Thyroid gland (tissue), 4 donors: ENCODE results near the gene PCDH15. TPM values are rescaled to one million over a fixed set of nuclear protein-coding genes. Genes with fewer than 3 reads are reported as not detected.

Experiments
- DNase-seq, 2 donors: peaks; one replicate each; pipeline ENCODE4 v3.0.0-alpha.2; 2019
- H3K27ac ChIP-seq, 3 donors: fragments of 200-600 bp; sonication (generic); 1 replicate in 2 of 3; 2 replicates in 1 of 3; pipeline ENCODE4 v1.5.1; 2016 to 2019; ENCODE audit warnings: mild to moderate bottlenecking in 1 of 3, moderate library complexity in 1 of 3
- H3K27me3 ChIP-seq: fragments of 200-600 bp; sonication (generic); one replicate; pipeline ENCODE4 v1.5.1; 2019
- H3K36me3 ChIP-seq, 2 donors: fragments of 200-600 bp; sonication (generic); one replicate each; pipeline ENCODE4 v1.5.1; 2016 to 2019
- H3K4me1 ChIP-seq, 2 donors: fragments of 200-600 bp; sonication (generic); one replicate each; pipeline ENCODE4 v1.5.1; 2017 to 2019
- H3K4me3 ChIP-seq, 3 donors: fragments of 200-600 bp; sonication (generic); replicated peaks in 1 of 3; 1 replicate in 2 of 3; 2 replicates in 1 of 3; pipeline ENCODE4 v1.5.1; 2016; ENCODE audit warnings: mild to moderate bottlenecking in 1 of 3
- H3K9me3 ChIP-seq: fragments of 200-600 bp; sonication (generic); one replicate; pipeline ENCODE4 v1.5.1; 2017
- POLR2A ChIP-seq, 2 donors: fragments of 450-650 bp; IDR thresholded peaks; one replicate each; pipeline ENCODE4 v1.6.1; 2017; ENCODE audit warnings: antibody characterized with exemption in 2 of 2, mild to moderate bottlenecking in 2 of 2, moderate library complexity in 1 of 2
- WGBS, 2 donors: methylation state at CpG; one replicate each; pipeline ENCODE4 v1.1.5; 2017; 5-methylcytosine and 5-hydroxymethylcytosine counted together
- intact Hi-C: fragments of 100-400 bp; cut with DNase I; formaldehyde crosslinking; loops from one replicate; pipeline ENCODE4 v1.15.1; 2023
- total RNA-seq, 4 donors: library from RNA; depleted of rRNA; stranded (reverse); fragments of >200 nt; gene quantifications; one replicate each; pipeline ENCODE4 v1.2.3, GENCODE V29; 2016
- TF ChIP-seq, protein P1 (sequence below), 6 experiments: fragments of 200-600 bp in 3 of 6; fragments of 450-650 bp in 3 of 6; sonication (generic) in 3 of 6; IDR thresholded peaks; one replicate each; pipeline ENCODE4 v1.5.1; 2016 to 2019; ENCODE audit warnings: antibody characterized with exemption in 6 of 6, mild to moderate bottlenecking in 2 of 6, inconsistent platforms in 1 of 6, moderate library complexity in 1 of 6

Gene PCDH15
- total RNA-seq, 4 donors from 2014 or later, result not detected

DNA sequence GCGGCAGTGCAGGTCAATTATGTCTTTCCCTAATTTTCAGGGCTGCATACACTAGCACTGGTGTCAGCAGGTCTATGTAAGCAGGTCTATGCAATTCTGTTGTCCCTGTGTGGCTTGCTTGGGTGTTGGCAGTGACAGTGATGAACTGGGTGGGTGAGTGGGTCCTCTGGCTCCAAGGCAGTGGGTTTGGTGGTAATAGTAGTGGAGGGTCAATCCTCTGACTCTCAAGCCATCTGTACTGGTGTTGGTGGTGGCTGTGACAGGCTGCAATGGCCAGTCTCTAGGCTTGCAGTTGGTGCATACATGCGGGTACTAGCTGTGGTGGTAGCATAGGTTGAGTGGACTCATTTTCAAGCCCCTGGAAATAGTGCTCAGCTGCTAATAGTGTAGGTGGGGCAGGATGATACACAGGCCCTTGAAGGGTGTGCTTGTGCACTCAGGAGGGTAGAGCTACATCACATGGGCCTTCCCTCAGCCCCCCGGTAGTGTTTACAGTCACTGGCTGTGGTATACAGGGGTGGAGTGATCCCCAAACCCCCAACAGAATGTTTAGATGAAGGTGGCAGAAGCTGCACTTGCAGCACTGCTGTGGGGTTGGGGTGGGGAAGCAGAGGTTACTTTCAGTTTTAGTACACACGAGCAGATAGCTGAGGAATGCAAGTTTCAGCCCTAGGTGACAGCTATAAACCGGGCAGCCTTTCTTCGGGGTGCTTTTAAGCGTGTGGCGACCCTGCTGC is 331.3 kb downstream of the PCDH15 start:
- intact Hi-C loops, result no loop called here
- H3K4me1 ChIP-seq, result no peaks in the 10 kb centered on the region
- WGBS, 2 donors, result 81 to 89% methylated on average over 7 to 8 of the region's 8 CpGs
- H3K4me3 ChIP-seq, result no peak overlapping the region
- H3K36me3 ChIP-seq, result no peaks in the 10 kb centered on the region
- peaks cover 3% of the 10 kb centered on the region for H3K27me3 ChIP-seq
- no peaks in the 10 kb centered on the region for H3K9me3 ChIP-seq
- no peak overlapping the region for H3K27ac ChIP-seq
- TF ChIP-seq, protein P1, sequence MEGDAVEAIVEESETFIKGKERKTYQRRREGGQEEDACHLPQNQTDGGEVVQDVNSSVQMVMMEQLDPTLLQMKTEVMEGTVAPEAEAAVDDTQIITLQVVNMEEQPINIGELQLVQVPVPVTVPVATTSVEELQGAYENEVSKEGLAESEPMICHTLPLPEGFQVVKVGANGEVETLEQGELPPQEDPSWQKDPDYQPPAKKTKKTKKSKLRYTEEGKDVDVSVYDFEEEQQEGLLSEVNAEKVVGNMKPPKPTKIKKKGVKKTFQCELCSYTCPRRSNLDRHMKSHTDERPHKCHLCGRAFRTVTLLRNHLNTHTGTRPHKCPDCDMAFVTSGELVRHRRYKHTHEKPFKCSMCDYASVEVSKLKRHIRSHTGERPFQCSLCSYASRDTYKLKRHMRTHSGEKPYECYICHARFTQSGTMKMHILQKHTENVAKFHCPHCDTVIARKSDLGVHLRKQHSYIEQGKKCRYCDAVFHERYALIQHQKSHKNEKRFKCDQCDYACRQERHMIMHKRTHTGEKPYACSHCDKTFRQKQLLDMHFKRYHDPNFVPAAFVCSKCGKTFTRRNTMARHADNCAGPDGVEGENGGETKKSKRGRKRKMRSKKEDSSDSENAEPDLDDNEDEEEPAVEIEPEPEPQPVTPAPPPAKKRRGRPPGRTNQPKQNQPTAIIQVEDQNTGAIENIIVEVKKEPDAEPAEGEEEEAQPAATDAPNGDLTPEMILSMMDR (IDR thresholded peaks at IDR 0.05), result no peak
- no peak for TF ChIP-seq POLR2A (IDR thresholded peaks at IDR 0.05)
- no peak for DNase-seq

DNA sequence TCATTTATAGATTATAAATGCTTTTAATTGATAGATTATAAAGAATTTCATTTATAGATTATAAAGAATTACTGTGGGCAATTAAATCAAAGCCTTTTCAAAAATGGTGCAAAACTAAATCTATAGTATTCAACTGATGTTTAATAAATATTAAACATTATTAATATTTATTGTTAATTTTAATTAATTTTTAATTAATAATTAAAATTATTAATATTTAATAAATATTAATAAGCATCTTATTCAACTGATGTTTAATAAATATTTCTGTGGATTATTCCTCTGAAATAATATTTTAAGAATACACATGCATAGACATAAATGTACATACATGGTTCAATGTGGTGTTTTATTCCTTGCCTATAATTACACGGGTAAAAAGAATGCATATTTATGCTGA is 346.8 kb downstream of the PCDH15 start:
- DNase-seq, result no peak
- H3K4me1 ChIP-seq, result no peaks in the 10 kb centered on the region
- no peak overlapping the region for H3K27ac ChIP-seq
- intact Hi-C loops, result no loop called here
- H3K9me3 ChIP-seq, result no peaks in the 10 kb centered on the region
- no peak overlapping the region for H3K4me3 ChIP-seq
- WGBS, 2 donors, result 83 to 86% methylated on average over 1 of the region's 1 CpG
- TF ChIP-seq, protein P1 (IDR thresholded peaks at IDR 0.05), result no peak
- TF ChIP-seq POLR2A (IDR thresholded peaks at IDR 0.05), result no peak
- no peaks in the 10 kb centered on the region for H3K36me3 ChIP-seq
- no peaks in the 10 kb centered on the region for H3K27me3 ChIP-seq

DNA sequence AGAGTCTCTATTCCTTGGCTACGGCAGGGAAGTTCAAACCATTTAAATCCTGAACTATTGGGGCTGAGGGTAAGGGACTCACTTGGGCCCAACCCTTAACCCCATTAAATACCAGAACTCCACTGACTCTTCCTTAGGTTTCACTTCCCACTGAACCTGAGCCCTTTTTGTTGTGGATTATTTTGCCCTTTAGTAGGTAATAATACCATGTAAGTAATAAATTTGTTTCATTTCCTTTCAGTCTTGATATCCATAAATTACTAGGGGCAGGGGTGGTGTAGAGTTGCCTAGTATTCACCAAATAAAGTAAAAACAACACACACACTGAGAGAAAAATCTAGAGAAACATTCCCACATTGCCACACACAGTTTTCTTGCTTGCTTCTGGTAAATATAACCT is 352.0 kb downstream of the PCDH15 start:
- no peaks in the 10 kb centered on the region for H3K27me3 ChIP-seq
- no peak overlapping the region for H3K27ac ChIP-seq
- no peaks in the 10 kb centered on the region for H3K36me3 ChIP-seq
- WGBS, 2 donors, result 91 to 98% methylated on average over 1 of the region's 1 CpG
- H3K4me3 ChIP-seq, result no peak overlapping the region
- intact Hi-C loops, result no loop called here
- no peaks in the 10 kb centered on the region for H3K4me1 ChIP-seq
- TF ChIP-seq POLR2A (IDR thresholded peaks at IDR 0.05), result no peak
- TF ChIP-seq, protein P1 (IDR thresholded peaks at IDR 0.05), result no peak
- DNase-seq, result no peak
- no peaks in the 10 kb centered on the region for H3K9me3 ChIP-seq

DNA sequence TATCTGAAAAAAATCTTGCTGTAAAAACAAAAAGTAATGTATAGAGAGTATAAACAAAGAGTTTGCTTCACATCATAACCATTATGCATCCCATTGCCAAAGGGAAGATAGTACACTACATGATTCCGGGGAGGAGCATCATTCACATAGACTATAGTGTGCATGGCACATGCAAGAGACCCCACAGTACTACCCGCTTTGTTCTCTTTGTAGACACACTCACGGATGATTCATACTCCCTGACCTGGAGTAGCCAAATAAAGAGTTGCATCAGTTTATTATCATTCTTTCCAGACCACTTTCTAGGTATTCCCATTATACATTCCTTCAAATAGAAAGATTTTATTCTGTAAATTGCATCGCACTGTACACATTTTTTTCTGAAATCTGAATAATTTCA is 356.9 kb downstream of the PCDH15 start:
- intact Hi-C loops, result no loop called here

DNA sequence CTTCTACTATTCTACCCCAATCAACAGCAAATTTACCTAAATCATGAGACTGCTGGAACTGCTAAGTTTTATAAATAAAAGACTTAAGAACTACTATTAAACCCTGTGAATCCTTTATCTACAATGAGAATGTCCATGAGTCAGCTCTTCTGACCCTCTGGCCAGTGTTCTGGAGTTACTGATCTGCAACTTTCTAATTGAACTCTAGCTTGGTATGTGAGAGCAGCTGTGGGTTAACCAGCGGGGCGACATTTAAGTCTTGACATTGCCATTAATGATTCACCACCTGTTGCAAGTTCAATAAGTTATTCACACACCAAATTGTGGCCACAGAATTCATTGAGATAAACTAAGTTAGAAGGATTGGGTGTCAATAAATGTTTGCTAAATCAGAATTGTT is 359.8 kb downstream of the PCDH15 start:
- H3K27me3 ChIP-seq, result no peaks in the 10 kb centered on the region
- intact Hi-C loops, result no loop called here
- H3K36me3 ChIP-seq, result no peaks in the 10 kb centered on the region
- no peak overlapping the region for H3K4me3 ChIP-seq
- H3K4me1 ChIP-seq, result no peaks in the 10 kb centered on the region
- no peak for DNase-seq
- H3K9me3 ChIP-seq, result no peaks in the 10 kb centered on the region
- 85 to 94% methylated on average over 2 of the region's 2 CpGs for WGBS, 2 donors
- no peak overlapping the region for H3K27ac ChIP-seq
- TF ChIP-seq, protein P1 (IDR thresholded peaks at IDR 0.05), result no peak
- TF ChIP-seq POLR2A (IDR thresholded peaks at IDR 0.05), result no peak

More for the DNA sequence above, 356.9 kb downstream of the PCDH15 start:
- H3K9me3 ChIP-seq, result no peaks in the 10 kb centered on the region
- H3K27me3 ChIP-seq, result no peaks in the 10 kb centered on the region
- no peak overlapping the region for H3K4me3 ChIP-seq
- 68 to 74% methylated on average over 4 of the region's 4 CpGs for WGBS, 2 donors
- no peak overlapping the region for H3K27ac ChIP-seq
- no peak for DNase-seq
- H3K36me3 ChIP-seq, result no peaks in the 10 kb centered on the region
- TF ChIP-seq, protein P1 (IDR thresholded peaks at IDR 0.05), result no peak
- no peak for TF ChIP-seq POLR2A (IDR thresholded peaks at IDR 0.05)
- no peaks in the 10 kb centered on the region for H3K4me1 ChIP-seq
